GM12872 (cell line): ENCODE data around the gene GSE1.

Source experiments
- CTCF ChIP-seq: IDR thresholded peaks from 3 replicates; pipeline ENCODE4 v1.5.1; 2011; ENCODE audit warnings: low read depth, mild to moderate bottlenecking, low read length, moderate library complexity; ENCODE audit not compliant: insufficient read depth

The GSE1 gene

DNA sequence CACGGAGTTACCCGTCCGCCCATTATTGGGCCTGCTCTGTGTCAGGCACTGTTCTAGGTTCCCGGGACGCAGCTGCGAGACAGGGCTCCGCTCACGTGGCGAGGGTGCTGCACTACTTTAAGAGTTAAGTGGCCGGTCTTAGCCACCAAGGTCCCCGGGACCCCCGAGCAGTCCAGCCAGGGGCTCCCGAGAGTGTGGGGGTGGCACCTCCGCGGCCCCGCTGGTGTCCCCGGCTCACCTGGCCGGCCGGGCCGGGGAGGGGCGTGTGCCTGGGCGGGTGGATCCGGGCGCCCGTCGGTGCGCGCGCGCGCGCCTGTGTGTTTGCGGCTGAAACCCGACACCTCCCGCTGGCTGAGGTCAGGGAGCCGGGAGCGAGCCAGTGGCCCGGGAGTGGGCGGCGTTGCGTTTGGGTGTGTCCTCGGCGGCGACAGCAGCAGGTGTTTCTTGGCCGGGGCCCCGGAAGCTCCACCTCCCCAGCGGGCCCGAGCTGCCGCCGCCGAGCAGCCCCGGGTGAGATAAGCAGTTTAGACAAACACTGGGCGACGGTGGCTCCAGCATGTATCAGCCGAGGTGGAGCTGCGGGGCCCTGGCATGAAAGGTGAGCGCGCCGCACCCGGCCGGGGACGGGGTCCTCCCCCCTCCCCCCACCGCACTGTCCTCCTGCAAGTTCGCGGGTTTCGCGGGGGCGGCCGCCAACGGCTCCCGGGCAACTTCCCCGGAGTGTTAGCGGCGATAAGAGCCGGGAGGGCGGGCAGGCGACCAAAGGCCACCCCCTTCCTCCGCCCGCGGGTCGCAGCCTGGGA lies at the start of gene GSE1:
GSE1 (plus strand) TSS at position 522 of the 803 bp plus-strand sequence; CDS start at position 592, 70 bp downstream.
- no peak for TF ChIP-seq CTCF

GRCh38 chr16:85563515-85564276 lies 49.4 kb upstream of the GSE1 start:
- no peak for TF ChIP-seq CTCF

GRCh38 chr16:85564277-85565051 lies 48.7 kb upstream of the GSE1 start:
- TF ChIP-seq CTCF, result peak; percentile 73

DNA sequence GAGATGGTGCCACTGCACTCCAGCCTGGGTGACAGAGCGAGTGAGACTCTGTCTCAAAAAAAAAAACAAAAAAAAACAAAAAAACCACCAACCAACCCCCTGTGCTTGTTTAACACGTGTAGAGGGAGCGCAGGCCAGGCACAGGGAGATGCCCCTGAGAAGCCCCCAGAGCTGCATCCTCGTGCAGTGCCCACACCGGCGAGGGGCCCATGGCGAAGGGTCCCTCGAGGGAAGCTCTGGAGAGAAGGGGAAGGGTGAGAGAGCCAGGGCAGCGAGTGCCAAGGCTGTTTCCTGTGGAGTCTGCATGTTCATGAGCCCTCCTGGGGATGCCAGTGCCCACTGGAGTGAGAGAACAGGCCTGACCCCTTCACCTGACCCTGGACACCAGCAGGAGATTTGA lies 47.8 kb upstream of the GSE1 start:
- TF ChIP-seq CTCF, result no peak

GRCh38 chr16:85565801-85566526 lies 47.2 kb upstream of the GSE1 start:
- no peak for TF ChIP-seq CTCF

GRCh38 chr16:85566561-85567100 lies 46.5 kb upstream of the GSE1 start:
- no peak for TF ChIP-seq CTCF
